IMR-90 (cell line): ENCODE measurements around the gene ITSN1. TPM values are rescaled to one million over a fixed set of nuclear protein-coding genes. Genes with fewer than 3 reads are reported as not detected.

Experiments
- ATAC-seq: fragments of 200-7000 bp; cut with Tn5 transposase; 2 replicates; pipeline ENCODE4 v1.9.1; 2020; ENCODE audit warnings: low read depth, mild to moderate bottlenecking, moderate library complexity
- BruUV-seq: library from RNA; stranded (reverse); fragments of 400-500 nt; replicated peaks from 2 replicates; lab custom pipeline; 2021; lab: Mats Ljungman, UMichigan
- CTCF ChIA-PET: fragments of 300-600 bp; formaldehyde crosslinking; extraction: SDS; loops from one replicate; lab custom pipeline; 2021; ENCODE audit warnings: antibody characterized with exemption; lab: Yijun Ruan, JAX
- POLR2A ChIA-PET: fragments of 300-600 bp; sonication (Branson Sonifier 250); formaldehyde crosslinking; loops from one replicate; lab custom pipeline; 2022; ENCODE audit warnings: antibody characterized with exemption; ENCODE audit not compliant: unreplicated experiment; lab: Charles Lee
- DNase-seq: peaks from one replicate; pipeline ENCODE4 v3.0.0; 2013
- H2AFZ ChIP-seq: replicated peaks from 2 replicates; pipeline ENCODE3; 2013; ENCODE audit warnings: low read length, mild to moderate bottlenecking; ENCODE audit not compliant: poor library complexity
- H2AK5ac ChIP-seq: 2 replicates; pipeline ENCODE4 v1.6.1; 2013; ENCODE audit warnings: low read depth, low read length, inconsistent platforms
- H2AK9ac ChIP-seq: replicated peaks from 2 replicates; pipeline ENCODE3; 2013; ENCODE audit warnings: mild to moderate bottlenecking, low read depth, low read length, moderate library complexity; ENCODE audit not compliant: poor library complexity
- H2BK120ac ChIP-seq: 2 replicates; pipeline ENCODE4 v1.6.1; 2013; ENCODE audit warnings: low read depth, low read length, inconsistent platforms
- H2BK15ac ChIP-seq: 3 replicates; pipeline ENCODE4 v1.6.1; 2013; ENCODE audit warnings: low read depth, low read length, inconsistent platforms
- H2BK20ac ChIP-seq: 2 replicates; pipeline ENCODE4 v1.6.1; 2013; ENCODE audit warnings: low read depth, mild to moderate bottlenecking, inconsistent platforms, low read length, moderate library complexity
- H2BK5ac ChIP-seq: 2 replicates; pipeline ENCODE4 v1.6.1; 2013; ENCODE audit warnings: mild to moderate bottlenecking, low read depth, low read length, inconsistent platforms; ENCODE audit not compliant: poor library complexity, severe bottlenecking
- H3K14ac ChIP-seq: replicated peaks from 2 replicates; pipeline ENCODE4 v1.6.1; 2013; ENCODE audit warnings: low read depth, low read length, inconsistent platforms
- H3K18ac ChIP-seq: 2 replicates; pipeline ENCODE4 v1.6.1; 2013; ENCODE audit warnings: low read depth, low read length, control low read depth
- H3K23ac ChIP-seq: 2 replicates; pipeline ENCODE4 v1.6.1; 2013; ENCODE audit warnings: low read depth, low read length, inconsistent platforms
- H3K27ac ChIP-seq: 2 replicates; pipeline ENCODE4 v1.5.1; 2013; ENCODE audit warnings: mild to moderate bottlenecking, control low read depth, low read length; ENCODE audit not compliant: insufficient read depth
- H3K27me3 ChIP-seq: 2 replicates; pipeline ENCODE4 v1.6.1; 2013; ENCODE audit warnings: low read length; ENCODE audit not compliant: control insufficient read depth, insufficient read depth
- H3K36me3 ChIP-seq: 2 replicates; pipeline ENCODE4 v1.6.1; 2013; ENCODE audit warnings: low read length, mixed read lengths; ENCODE audit not compliant: control insufficient read depth, insufficient read depth
- H3K4ac ChIP-seq: 2 replicates; pipeline ENCODE4 v1.6.1; 2013; ENCODE audit warnings: low read depth, low read length, inconsistent platforms
- H3K4me1 ChIP-seq: 2 replicates; pipeline ENCODE4 v1.6.1; 2013; ENCODE audit warnings: low read length, mixed read lengths; ENCODE audit not compliant: control insufficient read depth, insufficient read depth
- H3K4me2 ChIP-seq: 2 replicates; pipeline ENCODE4 v1.6.1; 2013; ENCODE audit warnings: low read depth, mild to moderate bottlenecking, control low read depth, low read length, moderate library complexity
- H3K4me3 ChIP-seq: 2 replicates; pipeline ENCODE4 v1.5.1; 2013; ENCODE audit warnings: low read depth, mild to moderate bottlenecking, control low read depth, low read length, moderate library complexity; ENCODE audit not compliant: insufficient read depth
- H3K56ac ChIP-seq: 2 replicates; pipeline ENCODE4 v1.6.1; 2013; ENCODE audit warnings: low read length, inconsistent platforms; ENCODE audit not compliant: insufficient read depth; ENCODE audit errors: extremely low read depth
- H3K79me1 ChIP-seq, 2 experiments: 2 replicates each; pipeline ENCODE4 v1.6.1; 2013; ENCODE audit warnings: low read length in 2 of 2, inconsistent platforms in 1 of 2, low read depth in 1 of 2
- H3K9ac ChIP-seq: 2 replicates; pipeline ENCODE4 v1.6.1; 2013; ENCODE audit warnings: low read depth, low read length, control low read depth
- H3K9me1 ChIP-seq: 2 replicates; pipeline ENCODE4 v1.6.1; 2013; ENCODE audit warnings: low read length, inconsistent platforms; ENCODE audit not compliant: insufficient read depth
- H3K9me3 ChIP-seq: 2 replicates; pipeline ENCODE4 v1.6.1; 2013; ENCODE audit warnings: low read length; ENCODE audit not compliant: control insufficient read depth, insufficient read depth
- H4K20me1 ChIP-seq: 2 replicates; pipeline ENCODE4 v1.6.1; 2013; ENCODE audit warnings: low read length, inconsistent platforms; ENCODE audit not compliant: insufficient read depth
- H4K5ac ChIP-seq: 2 replicates; pipeline ENCODE4 v1.6.1; 2013; ENCODE audit warnings: mild to moderate bottlenecking, low read depth, low read length, control low read depth
- H4K8ac ChIP-seq, 2 experiments: 2 replicates each; pipeline ENCODE4 v1.6.1; 2013; ENCODE audit warnings: low read depth in 2 of 2, low read length in 2 of 2, control low read depth in 1 of 2, inconsistent platforms in 1 of 2
- H4K91ac ChIP-seq: 2 replicates; pipeline ENCODE4 v1.6.1; 2013; ENCODE audit warnings: low read depth, low read length, inconsistent platforms; ENCODE audit not compliant: insufficient read depth
- MAFK ChIP-seq: IDR thresholded peaks from 2 replicates; pipeline ENCODE4 v1.6.1; 2012; ENCODE audit warnings: low read depth, low read length, improper control_type of control experiment
- NFE2L2 ChIP-seq: fragments of 150-350 bp; IDR thresholded peaks from 2 replicates; pipeline ENCODE4 v1.6.1; 2016; ENCODE audit warnings: low read depth, mild to moderate bottlenecking, low read length
- POLR2A ChIP-seq: IDR thresholded peaks from 2 replicates; pipeline ENCODE4 v1.6.1; 2012; ENCODE audit warnings: mild to moderate bottlenecking, low read depth, low read length
- WGBS, 2 experiments: methylation state at CpG; one replicate each; pipeline versions ENCODE4 v1.1.5 to v1.1.7; 2013; ENCODE audit warnings: missing lambda C conversion rate in 2 of 2; ENCODE audit not compliant: insufficient read length in 1 of 2; ENCODE audit errors: extremely low coverage in 2 of 2; 5-methylcytosine and 5-hydroxymethylcytosine counted together
- dilution Hi-C: fragments of 300-500 bp; cut with HindIII; formaldehyde crosslinking; loops from one replicate; pipeline ENCODE4 v1.14.3; 2018; ENCODE audit warnings: low sequenced_read_pairs; ENCODE audit not compliant: unreplicated experiment
- in situ Hi-C: fragments of 300-500 bp; cut with MboI; formaldehyde crosslinking; loops from 3 replicates; pipeline ENCODE4 v1.14.3; 2019; ENCODE audit warnings: low sequenced_read_pairs, inconsistent platforms, mixed read lengths
- intact Hi-C: fragments of 100-400 bp; cut with micrococcal nuclease; formaldehyde crosslinking; loops from 2 replicates; pipeline ENCODE4 v1.10.0; 2022
- polyA plus RNA-seq, 3 experiments: library from polyadenylated mRNA; depleted of rRNA; stranded (reverse); fragments of >200 nt; gene quantifications; 2 replicates each; pipeline ENCODE4 v1.2.3, GENCODE V29; 2012; ENCODE audit warnings: low replicate concordance in 1 of 3
- total RNA-seq: library from RNA; depleted of rRNA; stranded (reverse); fragments of >200 nt; gene quantifications from 2 replicates; pipeline ENCODE4 v1.2.3, GENCODE V29; 2012
- TF ChIP-seq, protein P1 (sequence below): fragments of 150-350 bp; IDR thresholded peaks from 2 replicates; pipeline ENCODE4 v1.6.1; 2017; ENCODE audit warnings: mild to moderate bottlenecking, antibody characterized with exemption, low read length, low read depth

The ITSN1 gene
- total and polyA plus RNA-seq, 2 of the 4 experiments (the other 2 are of a cell fraction): 45.4 to 62.0 TPM

- ChIA-PET POLR2A (no interaction called here), CTCF (no interaction called here)
- Histone ChIP-seq H3K9me3 (no peaks in the 10 kb centered on the region), H3K27me3 (no peaks in the 10 kb centered on the region), H2BK120ac (no peak overlapping the region), H3K56ac (no peak overlapping the region), H3K14ac (no peak overlapping the region), H2BK5ac (no peak overlapping the region), H3K18ac (no peak overlapping the region), H4K91ac (no peak overlapping the region), H3K27ac (no peak overlapping the region), H3K4me3 (no peak overlapping the region), H3K79me1 (peaks cover 5 to 14% of the 10 kb centered on the region in 2 experiments; a peak in 2 of 4 replicates), H3K4me2 (no peak overlapping the region), H4K20me1 (no peaks in the 10 kb centered on the region), H2AFZ (no peak overlapping the region), H3K36me3 (peaks cover 6% of the 10 kb centered on the region), H2AK9ac (no peak overlapping the region), H3K23ac (no peak overlapping the region), H3K4me1 (no peaks in the 10 kb centered on the region), H4K5ac (no peak overlapping the region), H3K9ac (no peak overlapping the region), H4K8ac (no peak overlapping the region), H2AK5ac (peak overlapping the region; percentile 44; the same call in 1 of the 2 replicates), H2BK15ac (no peak overlapping the region), H3K9me1 (peaks cover 5% of the 10 kb centered on the region; the same call in 1 of the 2 replicates), H2BK20ac (no peak overlapping the region), H3K4ac (no peak overlapping the region)
- no peak for DNase-seq
- WGBS, 2 experiments: 83% methylated on average over 1 of the region's 4 CpGs; no CpG with 5 or more reads in 1 of the 2 experiments
- ATAC-seq: no peak
- dilution Hi-C loops (no loop called here), in situ Hi-C loops (no loop called here), intact Hi-C loops (loop anchor here (5.0 kb wide), 1 partner anchor 42 kb away; no protein-coding TSS in a partner anchor)
- TF ChIP-seq MAFK (no peak), NFE2L2 (no peak), POLR2A (no peak)
- TF ChIP-seq, protein P1, sequence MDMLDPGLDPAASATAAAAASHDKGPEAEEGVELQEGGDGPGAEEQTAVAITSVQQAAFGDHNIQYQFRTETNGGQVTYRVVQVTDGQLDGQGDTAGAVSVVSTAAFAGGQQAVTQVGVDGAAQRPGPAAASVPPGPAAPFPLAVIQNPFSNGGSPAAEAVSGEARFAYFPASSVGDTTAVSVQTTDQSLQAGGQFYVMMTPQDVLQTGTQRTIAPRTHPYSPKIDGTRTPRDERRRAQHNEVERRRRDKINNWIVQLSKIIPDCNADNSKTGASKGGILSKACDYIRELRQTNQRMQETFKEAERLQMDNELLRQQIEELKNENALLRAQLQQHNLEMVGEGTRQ: no peak
- no TSS peak for BruUV-seq
These were observed 112.2 kb downstream of the ITSN1 start for GRCh38 chr21:33754481-33754880.
